PFSK-1 (cell line): ENCODE data around the gene CD14.

Source experiments
- FOXP2 ChIP-seq: optimal IDR thresholded peaks from 2 replicates; pipeline ENCODE3; 2011; ENCODE audit warnings: borderline replicate concordance, control low read depth, inconsistent platforms; ENCODE audit not compliant: insufficient read depth; ENCODE audit errors: extremely low read length, extremely low read depth
- POLR2AphosphoS5 ChIP-seq: IDR thresholded peaks from 2 replicates; pipeline ENCODE4 v1.6.1; 2012; ENCODE audit warnings: low read depth, mild to moderate bottlenecking, control low read depth, low read length, moderate library complexity
- SIN3A ChIP-seq: IDR thresholded peaks from 2 replicates; pipeline ENCODE4 v1.6.1; 2012; ENCODE audit warnings: mild to moderate bottlenecking, low read length, moderate library complexity, borderline replicate concordance; ENCODE audit not compliant: insufficient read depth
- TAF1 ChIP-seq: IDR thresholded peaks from 2 replicates; pipeline ENCODE4 v1.6.1; 2012; ENCODE audit warnings: low read length, control low read depth, borderline replicate concordance; ENCODE audit not compliant: insufficient read depth
- TF ChIP-seq, protein P1 (sequence below), 2 experiments: IDR thresholded peaks; 2 replicates each; pipeline versions ENCODE4 v1.6.1 to v1.8.0; 2011 to 2012; ENCODE audit warnings: low read depth in 2 of 2, low read length in 2 of 2, control low read depth in 1 of 2, inconsistent platforms in 1 of 2, mild to moderate bottlenecking in 1 of 2, moderate library complexity in 1 of 2; ENCODE audit not compliant: insufficient read depth in 1 of 2

DNA sequence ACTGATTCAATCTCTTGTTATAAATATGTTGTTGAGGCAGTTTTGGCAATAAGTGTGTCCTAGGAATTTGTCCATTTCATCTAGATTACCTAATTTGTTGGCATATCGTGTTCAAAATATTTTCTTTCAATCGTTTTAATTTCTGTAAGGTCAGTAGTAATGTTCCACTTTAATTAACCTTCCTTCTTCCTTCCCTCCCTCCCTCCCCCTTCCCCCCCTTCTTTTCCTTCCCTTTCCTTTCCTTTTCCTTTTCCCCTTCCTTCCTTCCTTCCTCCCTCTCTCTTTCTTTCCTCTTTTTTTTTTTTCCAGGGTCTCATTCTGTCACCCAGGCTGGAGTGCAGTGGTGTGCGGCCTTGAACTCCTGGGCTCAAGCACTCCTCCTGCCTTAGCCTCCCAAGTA, 27.1 kb downstream of the CD14 start:
- TF ChIP-seq TAF1 (no peak), SIN3A (no peak), POLR2AphosphoS5 (no peak), FOXP2 (no peak)
- TF ChIP-seq, protein P1, sequence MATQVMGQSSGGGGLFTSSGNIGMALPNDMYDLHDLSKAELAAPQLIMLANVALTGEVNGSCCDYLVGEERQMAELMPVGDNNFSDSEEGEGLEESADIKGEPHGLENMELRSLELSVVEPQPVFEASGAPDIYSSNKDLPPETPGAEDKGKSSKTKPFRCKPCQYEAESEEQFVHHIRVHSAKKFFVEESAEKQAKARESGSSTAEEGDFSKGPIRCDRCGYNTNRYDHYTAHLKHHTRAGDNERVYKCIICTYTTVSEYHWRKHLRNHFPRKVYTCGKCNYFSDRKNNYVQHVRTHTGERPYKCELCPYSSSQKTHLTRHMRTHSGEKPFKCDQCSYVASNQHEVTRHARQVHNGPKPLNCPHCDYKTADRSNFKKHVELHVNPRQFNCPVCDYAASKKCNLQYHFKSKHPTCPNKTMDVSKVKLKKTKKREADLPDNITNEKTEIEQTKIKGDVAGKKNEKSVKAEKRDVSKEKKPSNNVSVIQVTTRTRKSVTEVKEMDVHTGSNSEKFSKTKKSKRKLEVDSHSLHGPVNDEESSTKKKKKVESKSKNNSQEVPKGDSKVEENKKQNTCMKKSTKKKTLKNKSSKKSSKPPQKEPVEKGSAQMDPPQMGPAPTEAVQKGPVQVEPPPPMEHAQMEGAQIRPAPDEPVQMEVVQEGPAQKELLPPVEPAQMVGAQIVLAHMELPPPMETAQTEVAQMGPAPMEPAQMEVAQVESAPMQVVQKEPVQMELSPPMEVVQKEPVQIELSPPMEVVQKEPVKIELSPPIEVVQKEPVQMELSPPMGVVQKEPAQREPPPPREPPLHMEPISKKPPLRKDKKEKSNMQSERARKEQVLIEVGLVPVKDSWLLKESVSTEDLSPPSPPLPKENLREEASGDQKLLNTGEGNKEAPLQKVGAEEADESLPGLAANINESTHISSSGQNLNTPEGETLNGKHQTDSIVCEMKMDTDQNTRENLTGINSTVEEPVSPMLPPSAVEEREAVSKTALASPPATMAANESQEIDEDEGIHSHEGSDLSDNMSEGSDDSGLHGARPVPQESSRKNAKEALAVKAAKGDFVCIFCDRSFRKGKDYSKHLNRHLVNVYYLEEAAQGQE (IDR thresholded peaks at IDR 0.05; ENCODE audit: insufficient read depth in 1 of 2, low read depth in 2 of 2, low read length in 2 of 2) = no peak
